HG03460 (cell line): Measurements from ENCODE around the gene GJB2.

Experiments used
- ATAC-seq: cut with Tn5 transposase; IDR thresholded peaks from one replicate; pipeline ENCODE4 v1.9.1; 2021; ENCODE audit not compliant: unreplicated experiment

The GJB2 gene

GRCh38 chr13:20192836-20193161 is at the start of gene GJB2:
GJB2 (minus strand) TSS chr13:20192938; CDS start chr13:20189581, 3,357 bp downstream.
- ATAC-seq: no peak

GRCh38 chr13:20241593-20241992 is 48.9 kb upstream of the GJB2 start:
- no peak for ATAC-seq

- ATAC-seq: no peak
Observed at GRCh38 chr13:20239748-20240147, 47.0 kb upstream of the GJB2 start.

- ATAC-seq: no peak
Observed at GRCh38 chr13:20232556-20233277, 40.0 kb upstream of the GJB2 start.

- no peak for ATAC-seq
Observed at GRCh38 chr13:20231839-20232555, 39.3 kb upstream of the GJB2 start, which contains the start of gene GJB6. GJB6 (minus strand) TSS chr13:20232319; CDS start chr13:20223480, 8,839 bp downstream.

GRCh38 chr13:20230913-20231838 is 38.4 kb upstream of the GJB2 start:
- ATAC-seq: no peak

- no peak for ATAC-seq
Observed at GRCh38 chr13:20227730-20228129, 35.0 kb upstream of the GJB2 start.

- ATAC-seq: no peak
Observed at GRCh38 chr13:20227288-20227687, 34.5 kb upstream of the GJB2 start.

- no peak for ATAC-seq
Observed at GRCh38 chr13:20222553-20222952, 29.8 kb upstream of the GJB2 start.

GRCh38 chr13:20221772-20222171 is 29.0 kb upstream of the GJB2 start:
- no peak for ATAC-seq

- peak; percentile 94 for ATAC-seq
Observed at GRCh38 chr13:20219577-20219976, 26.8 kb upstream of the GJB2 start.

- no peak for ATAC-seq
Observed at GRCh38 chr13:20217168-20217567, 24.4 kb upstream of the GJB2 start.

GRCh38 chr13:20209948-20210347 is 17.2 kb upstream of the GJB2 start:
- no peak for ATAC-seq

GRCh38 chr13:20206698-20207235 is 14.0 kb upstream of the GJB2 start:
- ATAC-seq: no peak

GRCh38 chr13:20206065-20206697 is 13.4 kb upstream of the GJB2 start:
- no peak for ATAC-seq

GRCh38 chr13:20198781-20199180 is 6.0 kb upstream of the GJB2 start:
- no peak for ATAC-seq

GRCh38 chr13:20197361-20197834 is 4.7 kb upstream of the GJB2 start:
- ATAC-seq: no peak

- no peak for ATAC-seq
Observed at GRCh38 chr13:20195801-20196200, 3.1 kb upstream of the GJB2 start.

GRCh38 chr13:20193907-20194631 is 1.3 kb upstream of the GJB2 start:
- no peak for ATAC-seq
